ENCODE data around the gene FGF19.

DNA sequence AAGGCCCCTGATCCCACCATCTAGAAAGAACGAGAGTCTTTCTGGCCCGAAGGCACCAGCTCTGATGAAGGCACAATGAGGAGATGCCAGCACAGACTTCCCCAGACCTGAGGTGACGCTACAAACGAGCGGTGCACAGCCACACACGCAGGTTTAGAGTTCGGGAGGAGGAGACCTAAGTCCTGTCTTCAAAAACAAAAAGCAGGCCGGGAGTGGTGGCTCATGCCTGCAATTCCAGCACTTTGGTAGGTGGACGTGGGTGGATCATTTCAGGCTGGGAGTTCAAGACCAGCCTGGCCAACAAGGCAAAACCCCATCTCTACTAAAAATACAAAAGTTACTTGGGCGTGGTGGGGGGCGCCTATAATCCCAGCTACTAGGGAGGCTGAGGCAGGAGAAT, 38.2 kb downstream of the FGF19 start:
- TF ChIP-seq, protein P1, sequence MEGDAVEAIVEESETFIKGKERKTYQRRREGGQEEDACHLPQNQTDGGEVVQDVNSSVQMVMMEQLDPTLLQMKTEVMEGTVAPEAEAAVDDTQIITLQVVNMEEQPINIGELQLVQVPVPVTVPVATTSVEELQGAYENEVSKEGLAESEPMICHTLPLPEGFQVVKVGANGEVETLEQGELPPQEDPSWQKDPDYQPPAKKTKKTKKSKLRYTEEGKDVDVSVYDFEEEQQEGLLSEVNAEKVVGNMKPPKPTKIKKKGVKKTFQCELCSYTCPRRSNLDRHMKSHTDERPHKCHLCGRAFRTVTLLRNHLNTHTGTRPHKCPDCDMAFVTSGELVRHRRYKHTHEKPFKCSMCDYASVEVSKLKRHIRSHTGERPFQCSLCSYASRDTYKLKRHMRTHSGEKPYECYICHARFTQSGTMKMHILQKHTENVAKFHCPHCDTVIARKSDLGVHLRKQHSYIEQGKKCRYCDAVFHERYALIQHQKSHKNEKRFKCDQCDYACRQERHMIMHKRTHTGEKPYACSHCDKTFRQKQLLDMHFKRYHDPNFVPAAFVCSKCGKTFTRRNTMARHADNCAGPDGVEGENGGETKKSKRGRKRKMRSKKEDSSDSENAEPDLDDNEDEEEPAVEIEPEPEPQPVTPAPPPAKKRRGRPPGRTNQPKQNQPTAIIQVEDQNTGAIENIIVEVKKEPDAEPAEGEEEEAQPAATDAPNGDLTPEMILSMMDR (conservative IDR thresholded peaks at IDR 0.05; ENCODE audit: low read depth, low read length): no peak
- no peak for TF ChIP-seq EZH2 (IDR thresholded peaks at IDR 0.05; ENCODE audit: borderline replicate concordance, low read depth, low read length, poor library complexity, severe bottlenecking)
